COLO829 (cell line): ENCODE data around the gene TCF20.

ENCODE experiments used
- DNase-seq: peaks from one replicate; pipeline ENCODE4 v3.0.0; 2012; ENCODE audit warnings: low spot score

Gene TCF20

DNA sequence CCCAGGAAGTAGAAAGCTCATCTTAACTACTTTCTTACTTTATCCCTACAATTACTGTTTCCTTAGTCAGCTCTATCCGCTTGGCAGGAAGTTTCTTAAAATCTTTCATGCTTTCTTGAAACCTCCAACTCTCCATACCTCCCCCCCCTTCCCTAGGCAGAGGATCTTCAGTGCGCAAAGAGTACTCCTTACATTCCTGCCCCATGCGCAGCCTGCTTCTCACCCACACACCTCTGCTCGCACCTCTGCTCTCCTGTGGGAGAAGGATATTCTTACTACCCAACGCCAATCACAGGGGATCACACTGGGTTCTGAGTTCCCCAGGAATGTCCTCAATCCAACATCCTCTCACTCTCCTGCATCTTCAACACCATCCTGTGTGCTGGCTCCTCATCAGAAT, 12.3 kb downstream of the TCF20 start:
- no peak for DNase-seq

DNA sequence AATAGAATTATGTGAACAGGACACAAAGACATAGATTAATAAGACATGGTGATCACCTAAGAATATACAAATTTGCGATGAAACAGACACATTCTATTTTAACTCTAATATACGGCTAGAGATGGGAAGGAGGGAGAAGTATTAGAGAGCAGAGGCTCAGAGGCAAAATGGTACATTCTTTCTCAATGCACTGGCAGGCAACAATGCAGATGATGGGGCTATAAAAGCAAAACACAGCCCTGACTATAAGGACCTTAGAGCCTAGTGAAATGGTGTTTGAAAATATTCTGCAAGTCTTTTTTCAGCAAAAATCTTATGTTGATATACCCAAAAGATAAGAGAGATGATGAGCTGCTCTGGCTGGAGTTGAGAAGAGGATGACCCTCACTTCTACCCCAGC, 13.1 kb downstream of the TCF20 start:
- no peak for DNase-seq

DNA sequence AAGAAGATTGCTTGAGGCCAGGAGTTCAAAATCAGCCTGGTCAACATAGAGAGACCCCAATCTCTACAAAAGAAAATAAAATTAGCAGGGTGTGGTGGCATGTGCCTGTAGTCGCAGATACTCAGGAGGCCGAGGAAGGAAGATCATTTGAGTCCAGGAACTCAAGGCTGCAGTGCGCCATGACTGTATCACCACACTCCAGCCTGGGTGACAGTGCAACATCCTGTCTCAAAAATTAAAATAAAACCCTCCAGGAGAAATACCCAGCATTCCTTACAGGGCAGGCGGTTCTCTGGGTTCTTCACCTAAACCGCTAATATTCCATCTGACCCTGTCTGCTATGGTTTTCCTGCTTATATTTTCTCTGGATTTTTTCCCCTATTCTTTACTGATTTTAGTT, 13.5 kb downstream of the TCF20 start:
- DNase-seq, result no peak

DNA sequence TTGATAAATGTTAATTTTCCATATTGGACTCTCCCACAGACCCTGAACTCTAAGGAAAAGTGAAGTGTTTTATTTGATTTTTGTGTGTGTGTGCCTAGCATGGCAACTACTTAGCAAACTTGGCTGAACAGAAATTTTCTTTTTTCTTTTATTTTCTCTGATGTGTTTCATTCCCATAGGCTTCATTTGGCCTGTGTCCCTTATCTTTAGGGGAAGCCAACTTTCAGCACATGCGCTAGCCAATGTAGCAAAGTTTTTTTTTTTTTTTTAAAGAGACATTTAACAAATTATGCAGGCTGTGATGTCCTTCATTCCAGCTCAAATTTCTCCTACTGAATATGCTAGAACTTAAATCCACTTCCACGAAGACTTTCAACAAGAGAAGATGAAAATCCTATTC, 14.2 kb downstream of the TCF20 start:
- DNase-seq, result no peak

DNA sequence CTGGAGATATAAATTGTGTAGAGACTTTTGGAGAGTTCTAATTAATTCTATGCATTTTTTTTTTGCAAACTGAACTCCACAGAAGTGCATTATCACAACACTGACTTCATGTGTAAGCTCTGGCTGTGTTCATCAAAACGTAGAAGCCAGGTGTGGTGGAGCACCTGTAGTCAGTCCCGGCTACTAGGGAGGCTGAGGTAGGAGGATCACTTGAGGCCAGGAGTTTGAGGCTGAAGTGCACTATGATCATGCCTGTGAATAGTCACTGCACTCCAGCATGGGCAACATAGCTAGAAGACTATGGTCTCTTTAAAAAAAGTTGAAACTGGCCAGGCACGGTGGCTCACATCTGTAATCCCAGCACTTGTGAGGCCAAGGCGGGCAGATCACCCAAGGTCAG, 20.6 kb downstream of the TCF20 start:
- no peak for DNase-seq

DNA sequence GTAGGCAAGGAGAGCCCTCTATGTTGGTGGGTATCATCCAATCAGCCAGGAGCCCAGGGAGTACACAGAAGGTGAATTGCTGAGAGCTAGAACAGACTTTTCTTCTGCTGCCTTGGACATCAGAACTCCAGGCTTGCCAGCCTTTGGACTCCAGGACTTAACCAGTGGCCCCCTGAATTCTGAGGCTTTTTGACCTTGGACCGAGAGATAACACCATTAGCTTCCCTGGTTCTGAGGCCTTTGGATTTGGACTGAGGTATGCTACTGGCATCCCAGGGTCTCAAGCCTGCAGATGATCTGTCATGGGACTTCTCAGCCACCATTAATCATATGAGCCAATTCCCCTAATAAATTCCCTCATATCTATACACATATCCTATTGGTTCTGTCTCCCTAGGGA, 21.5 kb downstream of the TCF20 start:
- no peak for DNase-seq

DNA sequence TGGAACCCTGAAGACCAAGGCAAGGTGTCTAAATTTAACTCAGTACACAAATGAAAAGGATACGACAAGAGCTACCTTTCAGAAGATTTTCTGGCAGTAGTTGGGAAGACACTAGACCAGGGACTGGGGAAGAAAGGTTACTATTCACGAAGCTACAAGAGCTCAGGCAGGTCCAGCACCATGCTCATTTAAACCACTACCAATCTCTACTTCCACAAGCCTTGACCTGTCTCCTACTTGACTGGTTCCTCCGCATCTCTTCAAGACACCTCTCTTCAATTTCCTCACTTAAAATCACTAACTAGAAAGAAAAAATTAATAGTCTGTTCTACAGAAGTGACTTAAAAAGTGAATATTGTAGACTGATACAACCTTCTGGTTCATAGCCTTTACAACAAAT, 22.9 kb downstream of the TCF20 start:
- no peak for DNase-seq

DNA sequence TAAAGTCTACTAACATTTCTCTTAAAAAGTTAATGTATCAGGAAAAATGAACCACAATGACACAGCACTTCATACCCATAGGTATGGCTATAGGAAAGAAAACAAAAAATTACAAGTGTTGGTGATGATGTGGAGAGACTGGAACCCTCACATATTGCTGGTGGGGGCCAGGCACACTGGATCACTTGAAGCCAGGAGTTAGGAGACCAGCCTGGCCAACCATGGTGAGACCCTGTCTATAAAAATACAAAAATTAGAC, 26.7 kb downstream of the TCF20 start:
- no peak for DNase-seq

DNA sequence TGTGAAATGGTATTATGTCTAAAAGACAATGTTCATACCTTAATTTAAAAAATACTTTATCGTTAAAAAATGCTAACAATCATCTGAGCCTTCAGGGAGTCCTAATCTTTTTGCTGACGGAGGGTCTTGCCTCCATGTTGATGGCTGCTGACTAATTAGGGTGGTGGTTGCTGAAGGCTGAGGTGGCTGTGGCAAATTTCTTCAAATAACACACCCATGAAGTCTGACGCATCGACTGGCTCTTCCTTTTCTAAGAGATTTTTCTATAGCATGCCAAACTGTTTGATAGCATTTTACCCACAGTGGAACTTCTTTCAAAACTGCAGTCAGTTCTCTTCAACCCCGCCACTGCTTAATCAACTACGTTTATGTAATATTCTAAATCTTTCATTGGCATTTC, 33.6 kb downstream of the TCF20 start:
- no peak for DNase-seq

DNA sequence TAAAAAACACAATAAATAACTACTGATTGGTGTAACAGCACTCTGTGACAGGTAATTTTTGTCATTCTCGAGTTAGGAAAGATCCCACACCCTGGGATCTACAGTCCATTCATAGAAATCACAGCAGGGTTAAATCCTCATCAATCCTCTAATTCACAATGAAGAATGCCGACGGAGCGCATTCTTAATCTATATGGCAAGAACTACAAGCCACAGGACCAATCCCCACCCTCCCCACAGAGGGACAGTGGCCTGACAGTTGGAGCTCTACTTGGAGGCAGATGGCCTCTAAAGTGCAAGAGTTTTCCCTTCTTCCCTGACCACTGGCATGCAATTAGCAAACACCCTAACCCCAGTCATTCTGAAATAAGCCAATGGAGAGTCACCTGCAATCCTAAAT, 34.2 kb downstream of the TCF20 start:
- no peak for DNase-seq

DNA sequence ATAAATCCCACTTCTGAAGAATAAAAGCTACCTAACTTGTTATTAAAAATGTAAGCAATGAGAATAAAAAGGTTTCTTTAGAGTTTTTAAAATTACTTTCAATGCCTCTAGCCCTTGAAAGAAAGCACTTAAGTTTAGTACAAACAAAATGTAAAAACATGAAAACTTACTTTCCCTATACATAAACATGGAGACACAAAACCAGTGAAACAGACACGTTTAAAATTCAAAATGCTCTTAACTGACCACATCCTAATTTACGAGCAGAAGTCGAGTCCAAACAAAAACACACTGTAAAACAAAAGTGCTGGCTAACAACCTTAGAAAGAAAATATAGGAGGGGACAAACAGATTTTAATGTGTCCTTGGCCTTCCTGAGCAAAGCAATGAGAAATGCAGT, 36.6 kb downstream of the TCF20 start:
- no peak for DNase-seq

DNA sequence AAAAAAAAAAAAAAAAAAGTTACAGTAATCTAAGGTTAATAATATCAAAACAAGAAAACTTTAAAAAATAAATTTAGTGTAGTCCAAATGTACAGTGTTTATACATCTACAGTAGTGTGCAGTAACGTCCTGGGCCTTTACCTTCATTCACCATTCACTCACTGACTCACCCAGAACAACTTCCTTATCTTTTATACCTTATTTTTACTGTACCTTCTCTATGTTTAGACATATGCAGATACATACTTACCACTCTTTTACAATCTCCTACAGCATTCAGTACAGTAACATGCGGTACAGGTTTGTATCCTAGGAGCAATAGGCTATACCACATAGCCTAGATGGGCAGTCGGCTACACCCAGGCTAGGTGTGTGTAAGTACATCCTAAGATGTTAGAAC, 38.5 kb downstream of the TCF20 start:
- DNase-seq, result no peak

DNA sequence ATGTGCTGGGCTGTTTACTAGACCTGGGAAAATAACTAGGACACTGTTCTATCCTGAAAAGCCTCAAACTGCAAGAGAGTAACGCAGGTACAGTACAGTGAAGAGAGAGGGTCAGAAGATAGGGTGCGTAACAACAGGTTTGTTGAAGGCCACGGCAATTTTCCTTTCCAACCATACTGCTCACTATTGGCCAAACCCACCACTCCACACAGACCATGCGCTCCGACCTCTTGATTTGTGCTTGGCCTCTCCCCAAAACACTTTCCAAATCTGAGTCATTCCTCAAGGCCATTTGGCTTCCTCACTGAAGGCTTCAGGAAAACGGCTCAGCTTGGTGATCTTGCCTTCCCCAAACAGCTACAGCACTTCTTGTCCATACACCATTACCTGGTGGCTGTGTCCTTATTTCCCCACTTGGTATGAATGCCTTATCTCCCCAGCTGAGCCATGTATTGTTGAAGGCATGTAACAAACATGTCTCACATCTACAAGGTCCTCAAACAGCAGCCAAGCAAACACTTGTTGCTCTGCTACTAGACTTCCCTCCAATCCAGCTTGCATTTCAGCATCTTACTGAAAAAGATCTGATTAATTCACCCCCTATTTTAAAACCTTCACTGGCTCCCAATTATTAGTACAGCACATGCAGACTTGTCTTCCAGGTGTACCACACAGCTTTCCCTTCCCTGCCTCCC, 40.9 kb downstream of the TCF20 start:
- DNase-seq, result no peak

DNA sequence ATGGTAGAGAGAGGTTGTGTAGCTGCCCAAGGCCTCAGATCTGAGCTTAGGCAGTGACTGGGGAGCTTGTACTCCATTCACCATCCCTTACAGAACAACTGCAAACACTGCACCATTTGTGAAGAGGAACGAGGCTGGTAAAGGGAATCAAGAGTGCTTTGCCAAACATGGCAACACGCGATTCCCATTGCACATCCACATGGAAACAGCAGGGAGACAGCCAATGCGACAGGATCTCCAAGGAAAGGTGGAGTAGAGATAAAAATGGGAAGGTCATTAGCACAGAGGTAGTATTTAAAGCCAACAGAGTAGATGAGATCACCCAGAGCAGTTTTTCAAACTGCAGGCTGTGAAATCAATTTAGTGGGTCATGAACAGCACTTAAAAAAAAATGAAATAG, 42.0 kb downstream of the TCF20 start:
- no peak for DNase-seq

DNA sequence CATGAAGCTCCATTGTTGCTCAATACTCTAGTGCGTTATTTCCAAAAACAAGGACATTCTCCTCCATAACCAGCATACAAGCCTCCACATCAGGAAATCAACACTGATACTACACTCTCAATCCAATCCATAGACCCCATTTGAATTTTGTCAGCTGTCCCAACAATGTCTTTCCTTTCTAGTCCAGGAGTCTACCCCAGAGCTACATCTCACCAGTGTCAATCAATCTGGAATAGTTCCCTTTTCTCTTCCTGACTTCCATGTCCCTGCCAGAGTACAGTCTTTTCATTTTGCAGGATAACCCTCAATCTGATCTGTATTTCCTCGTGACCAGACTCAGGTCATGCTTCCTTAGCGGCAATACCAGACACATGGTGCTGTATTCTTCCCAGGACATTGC, 43.0 kb downstream of the TCF20 start:
- no peak for DNase-seq

DNA sequence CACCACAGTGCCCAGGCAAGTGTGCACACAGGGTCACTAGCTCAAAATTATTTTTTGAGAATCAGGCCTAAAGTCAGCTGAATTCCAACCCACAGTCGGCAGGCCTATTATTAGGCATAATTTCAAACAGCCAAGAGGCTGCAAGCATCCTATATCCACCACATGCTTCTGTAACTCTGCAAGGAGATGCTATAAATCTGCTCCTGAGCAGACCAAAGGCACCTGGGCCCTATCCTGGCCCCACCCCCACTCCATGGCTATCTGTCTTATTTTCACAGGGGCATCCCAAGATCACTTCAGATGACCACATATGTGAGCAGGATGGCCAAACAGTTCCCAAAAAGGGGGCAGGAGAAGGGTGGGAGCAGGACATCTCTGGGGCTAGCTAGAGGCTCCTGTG, 44.6 kb downstream of the TCF20 start:
- DNase-seq, result no peak

DNA sequence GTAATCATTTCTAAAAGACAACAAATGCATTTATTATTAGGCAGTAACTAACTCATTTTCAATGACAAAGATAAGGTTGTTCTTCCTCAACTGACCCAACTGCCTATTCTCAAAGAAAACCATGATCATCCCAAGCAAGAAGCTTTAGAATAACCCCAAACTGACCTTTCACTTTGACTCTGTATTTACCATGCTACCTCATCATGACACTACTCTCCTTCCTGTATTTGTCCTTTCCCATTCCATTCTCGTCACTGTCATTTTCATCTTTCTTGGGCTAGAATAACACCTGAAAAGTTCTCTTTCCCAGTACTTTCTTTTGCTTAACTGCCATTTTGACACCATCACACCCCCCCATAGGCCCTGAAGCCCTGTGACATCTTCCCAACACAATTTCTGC, 48.3 kb downstream of the TCF20 start:
- DNase-seq, result no peak
